22Rv1 (cell line): ENCODE results near the gene COL6A2.

Experiments used
- CTCF ChIP-seq: fragments of 450-650 bp; IDR thresholded peaks from 2 replicates; pipeline ENCODE4 v1.5.1; 2017; ENCODE audit warnings: mild to moderate bottlenecking
- ZFX ChIP-seq: fragments of 450-650 bp; IDR thresholded peaks from 2 replicates; pipeline ENCODE4 v1.6.1; 2017; ENCODE audit warnings: antibody characterized with exemption, borderline replicate concordance

- TF ChIP-seq CTCF, result no peak
- TF ChIP-seq ZFX, result no peak
Measured at GRCh38 chr21:46054031-46054430, 43.9 kb upstream of the COL6A2 start.
